Ureter (tissue), 1 donor: ENCODE results near the gene SERHL2. TPM values are rescaled to one million over a fixed set of nuclear protein-coding genes. Genes with fewer than 3 reads are reported as not detected.
"Not testable (repeated sequence)": the region's sequence is repeated elsewhere in the genome, so short reads cannot be mapped to it uniquely, and the experiment has no call there.

ENCODE experiments used
- DNase-seq: peaks from one replicate; pipeline ENCODE4 v3.0.0-alpha.2; 2020; ENCODE audit warnings: low spot score
- total RNA-seq: library from RNA; stranded (reverse); gene quantifications from one replicate; pipeline ENCODE4 v1.2.4, GENCODE V29; 2023
- donor health status: DM: yes; HTN: yes; CAD: no.

Gene SERHL2
- total RNA-seq, 1 donor from 2014 or later, result 10.8 TPM

GRCh38 chr22:42535082-42535731, 18.5 kb upstream of the SERHL2 start:
- DNase-seq, result not testable (repeated sequence)

- DNase-seq, result no peak
Observed at GRCh38 chr22:42536166-42536565, 17.6 kb upstream of the SERHL2 start.

DNA sequence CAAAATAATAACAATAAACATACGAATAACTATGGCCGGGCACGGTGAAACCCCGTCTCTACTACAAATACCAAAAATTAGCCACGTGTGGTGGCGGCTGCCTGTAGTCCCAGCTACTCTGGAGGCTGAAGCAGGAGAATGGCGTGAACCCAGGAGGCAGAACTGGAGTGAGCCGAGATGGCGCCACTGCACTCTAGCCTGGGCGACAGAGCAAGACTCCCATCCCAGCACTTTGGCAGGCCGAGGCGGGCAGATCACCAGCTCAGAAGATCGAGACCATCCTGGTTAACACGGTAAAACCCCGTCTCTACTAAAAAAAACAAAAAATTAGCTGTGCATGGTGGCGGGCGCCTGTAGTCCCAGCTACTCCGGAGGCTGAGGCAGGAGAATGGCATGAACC, 17.1 kb upstream of the SERHL2 start:
- not testable (repeated sequence) for DNase-seq

DNA sequence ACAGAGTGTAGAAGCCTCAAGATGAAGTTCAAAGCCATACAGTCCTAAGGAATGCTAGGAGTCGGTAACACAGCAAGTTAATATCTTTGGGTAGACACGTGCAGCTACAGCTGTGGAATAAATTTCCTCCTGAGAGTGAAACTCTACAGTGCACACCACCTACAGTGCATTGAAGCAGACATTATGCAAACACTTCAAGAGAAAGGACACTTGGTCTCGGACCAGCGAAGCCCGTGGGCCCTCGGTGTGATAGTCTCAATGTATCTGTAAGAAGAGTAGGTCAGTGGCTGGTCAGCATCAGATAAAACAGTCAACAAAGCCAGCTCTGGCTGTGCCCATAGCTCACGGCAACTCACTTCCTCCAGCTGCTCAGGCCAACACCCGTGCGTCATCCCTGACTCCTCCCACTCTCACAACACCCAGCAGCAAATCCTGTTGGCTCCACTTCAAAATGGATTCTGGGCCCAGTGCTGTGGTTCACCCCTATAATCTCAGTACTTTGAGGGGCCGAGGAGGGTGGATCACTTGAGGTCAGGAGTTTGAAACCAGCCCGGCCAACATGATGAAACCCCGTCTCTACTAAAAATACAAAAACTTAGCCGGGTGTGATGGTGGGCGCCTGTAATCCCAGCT, 16.4 kb upstream of the SERHL2 start:
- DNase-seq, result not testable (repeated sequence)

GRCh38 chr22:42539236-42539771, 14.5 kb upstream of the SERHL2 start:
- not testable (repeated sequence) for DNase-seq

DNA sequence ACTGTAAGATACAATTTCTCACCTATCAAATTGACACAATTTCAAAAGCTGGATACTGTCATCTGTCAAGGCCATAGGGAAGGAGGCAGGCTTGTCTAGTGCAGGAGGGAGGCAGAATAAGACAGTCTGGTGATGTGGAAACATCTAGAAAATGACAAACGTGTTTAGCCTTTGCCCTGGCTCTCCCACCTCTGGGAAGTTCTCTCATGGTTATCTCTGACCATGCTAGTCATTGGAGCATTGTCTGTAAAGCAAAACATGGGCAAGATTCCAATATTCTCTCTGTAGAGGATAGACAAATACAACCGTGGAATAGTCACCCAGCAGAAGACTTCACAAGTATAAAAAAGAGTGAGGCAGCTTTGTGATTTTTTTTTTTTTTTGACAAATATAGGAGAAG, 9.1 kb upstream of the SERHL2 start:
- DNase-seq, result no peak

- DNase-seq, result no peak
Observed at GRCh38 chr22:42547562-42547961, 6.2 kb upstream of the SERHL2 start.

DNA sequence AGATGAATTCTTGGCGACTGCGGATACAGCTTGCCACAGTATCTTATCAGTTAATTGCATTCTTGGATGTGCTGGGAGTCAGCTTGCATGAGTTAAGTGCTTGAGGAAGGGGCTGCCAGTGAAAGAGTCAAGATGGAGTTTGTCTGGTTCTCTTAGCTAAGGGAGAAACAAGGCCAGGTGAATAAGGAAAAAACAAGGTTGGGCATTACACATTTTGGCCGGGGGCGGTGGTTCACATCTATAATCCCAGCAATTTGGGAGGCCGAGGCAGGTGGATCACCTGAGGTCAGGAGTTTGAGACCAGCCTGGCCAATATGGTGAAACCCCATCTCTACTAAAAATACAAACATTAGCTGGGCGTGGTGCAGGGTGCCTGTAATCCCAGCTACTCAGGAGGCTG, 5.6 kb upstream of the SERHL2 start:
- DNase-seq, result not testable (repeated sequence)

- no peak for DNase-seq
Observed at GRCh38 chr22:42548597-42549330, 5.0 kb upstream of the SERHL2 start.

- no peak for DNase-seq
Observed at GRCh38 chr22:42549331-42550060, 4.3 kb upstream of the SERHL2 start.

DNA sequence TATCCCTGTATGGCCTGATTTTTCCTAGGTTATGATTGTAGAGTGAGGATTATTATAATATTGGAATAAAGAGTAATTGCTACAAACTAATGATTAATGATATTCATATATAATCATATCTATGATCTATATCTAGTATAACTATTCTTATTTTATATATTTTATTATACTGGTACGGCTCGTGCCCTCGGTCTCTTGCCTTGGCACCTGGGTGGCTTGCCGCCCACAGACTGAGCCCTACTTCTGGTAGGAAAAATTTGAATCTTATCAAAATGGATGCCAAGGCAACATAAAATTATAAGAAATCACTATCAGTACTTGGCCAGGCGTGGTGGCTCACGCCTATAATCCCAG, 1.5 kb upstream of the SERHL2 start:
- DNase-seq, result not testable (repeated sequence)

DNA sequence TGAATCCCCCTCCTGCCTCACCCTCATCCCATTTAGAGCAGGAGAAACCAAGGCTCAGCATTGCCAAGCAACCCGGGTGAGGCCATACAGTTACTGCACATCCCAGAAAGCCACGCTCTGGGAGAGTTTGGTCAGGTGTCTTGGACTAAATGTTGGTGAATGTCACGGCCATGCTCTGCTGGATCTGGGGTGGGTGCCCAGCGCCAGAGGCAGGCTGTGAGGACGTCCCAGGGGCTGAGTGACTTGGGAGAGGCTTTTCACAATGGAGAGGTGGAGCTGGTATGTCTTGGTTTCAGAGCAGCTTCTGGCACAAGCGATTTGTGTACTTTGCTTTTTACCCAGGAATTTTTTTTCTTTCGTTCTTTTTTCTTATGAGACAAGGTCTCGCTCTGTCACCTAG, 6.6 kb downstream of the SERHL2 start:
- DNase-seq, result no peak

DNA sequence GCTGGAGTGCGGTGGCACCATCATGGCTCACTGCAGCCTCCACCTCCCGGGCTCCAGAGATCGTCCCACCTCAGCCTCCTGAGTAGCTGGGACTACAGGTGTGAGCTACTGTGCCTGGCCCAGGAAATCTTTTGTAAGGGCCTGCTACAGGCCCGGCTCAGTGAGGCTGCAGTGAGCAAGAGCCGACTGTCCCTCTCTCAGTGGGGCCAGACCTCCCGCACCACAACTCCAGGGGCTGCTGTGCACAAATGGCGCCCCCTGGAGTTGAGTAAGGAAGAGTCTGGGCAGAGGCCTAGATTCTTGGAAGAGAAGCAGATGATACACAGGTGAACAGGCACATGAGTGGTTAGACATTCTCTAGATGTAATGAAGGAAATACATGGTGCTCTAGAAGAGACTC, 7.0 kb downstream of the SERHL2 start:
- no peak for DNase-seq

- no peak for DNase-seq
Observed at GRCh38 chr22:42561856-42562255, 8.1 kb downstream of the SERHL2 start.

DNA sequence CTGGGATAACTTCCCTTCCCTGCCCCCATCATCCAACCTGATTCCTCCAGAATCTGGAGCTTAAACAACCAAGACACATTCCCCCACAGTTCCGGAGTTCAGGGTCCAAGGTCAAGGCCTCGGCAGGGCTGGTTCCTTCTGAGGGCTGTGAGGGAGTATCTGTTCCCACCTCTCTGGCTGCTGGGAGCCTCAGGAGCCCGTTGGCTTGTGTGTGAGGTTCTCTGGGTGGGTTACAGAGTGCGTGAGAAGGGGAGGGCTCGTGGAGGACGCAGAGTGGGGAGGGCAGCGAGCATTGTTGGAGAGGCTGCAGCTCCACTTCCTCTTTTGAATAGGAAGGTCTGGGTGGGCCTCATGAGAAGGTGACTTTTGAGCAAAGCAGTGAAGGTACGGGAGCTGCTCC, 8.5 kb downstream of the SERHL2 start:
- DNase-seq, result no peak

DNA sequence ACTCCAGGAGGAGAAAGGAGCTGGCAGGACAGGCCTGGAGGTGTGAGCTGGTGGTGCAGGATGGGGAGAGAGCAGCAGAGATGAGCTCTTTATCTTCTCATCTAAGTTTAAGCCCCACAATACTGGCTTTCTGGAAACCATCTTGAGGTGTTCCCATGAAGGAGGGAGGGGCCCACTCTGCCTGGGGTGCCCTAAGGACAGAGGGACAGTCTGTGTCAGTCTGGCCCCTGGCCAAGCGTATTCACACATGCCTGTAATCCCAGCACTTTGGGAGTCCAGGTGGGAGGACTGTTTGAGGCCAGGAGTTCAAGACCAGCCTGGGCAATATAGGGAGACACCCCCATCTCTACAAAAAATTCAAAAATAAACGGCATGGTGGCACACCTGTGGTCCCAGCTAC, 8.9 kb downstream of the SERHL2 start:
- DNase-seq, result no peak

DNA sequence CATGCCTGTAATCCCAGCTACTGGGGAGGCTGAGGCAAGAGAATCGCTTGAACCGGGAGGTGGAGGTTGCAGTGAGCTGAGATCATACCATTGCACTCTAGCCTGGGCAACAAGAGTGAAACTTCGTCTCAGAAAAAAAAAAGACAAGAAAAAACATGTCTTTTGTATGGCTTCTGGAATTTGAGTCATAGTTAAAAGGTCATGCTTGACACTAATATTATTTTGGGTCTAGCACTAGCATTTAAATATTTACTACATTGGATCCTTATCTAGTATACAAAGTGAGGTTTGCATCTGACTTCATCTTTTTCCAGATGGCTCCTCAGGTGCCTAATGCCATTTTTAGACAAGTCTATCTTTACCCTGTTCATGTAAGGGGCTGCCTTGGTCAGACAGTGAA, 10.2 kb downstream of the SERHL2 start:
- not testable (repeated sequence) for DNase-seq

DNA sequence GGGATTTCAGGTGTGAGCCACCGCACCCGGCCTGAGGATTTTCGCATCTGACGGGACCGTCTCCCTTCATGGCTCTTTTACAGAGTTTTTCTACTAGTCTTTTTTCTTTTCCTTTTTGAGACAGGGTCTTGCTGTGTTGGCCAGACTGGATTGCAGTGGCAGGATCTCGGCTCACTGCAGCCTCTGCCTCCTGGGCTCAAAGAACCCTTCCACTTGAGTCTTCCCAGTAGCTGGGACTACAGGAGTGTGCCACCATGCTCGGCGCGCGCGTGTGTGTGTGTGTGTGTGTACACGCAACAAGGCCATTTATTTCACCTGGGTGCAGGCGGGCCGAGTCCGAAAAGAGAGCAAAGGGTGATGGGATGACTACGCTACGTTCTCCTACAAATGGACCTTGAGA, 10.9 kb downstream of the SERHL2 start:
- DNase-seq, result no peak

- no peak for DNase-seq
Observed at GRCh38 chr22:42565956-42566355, 12.2 kb downstream of the SERHL2 start.

GRCh38 chr22:42567950-42568349, 14.2 kb downstream of the SERHL2 start:
- not testable (repeated sequence) for DNase-seq

DNA sequence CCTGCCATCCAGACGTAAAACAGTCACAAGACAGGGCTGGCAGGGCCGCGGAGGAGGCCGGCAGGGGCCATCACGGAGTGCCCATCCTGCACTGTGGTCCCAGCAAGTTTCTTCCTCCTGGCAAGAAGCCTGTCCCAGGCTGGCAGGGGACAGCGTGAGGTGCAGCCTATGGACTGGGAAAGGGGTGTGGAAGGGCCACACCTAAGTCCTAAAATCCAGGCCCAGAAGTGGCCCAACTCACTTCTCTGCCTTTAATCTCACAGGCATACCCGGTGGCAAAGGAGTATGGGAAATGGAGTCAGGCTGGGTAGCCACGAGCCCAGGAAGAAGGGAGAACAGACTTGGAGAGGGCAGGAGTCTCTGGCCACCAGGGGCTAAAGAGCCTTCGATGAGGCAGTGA, 16.8 kb downstream of the SERHL2 start:
- not testable (repeated sequence) for DNase-seq

GRCh38 chr22:42571068-42571467, 17.3 kb downstream of the SERHL2 start:
- not testable (repeated sequence) for DNase-seq
